Trophoblast cell (in vitro differentiated cells and primary cell): ENCODE results near the gene KLF6.

Source experiments
- DNase-seq, 2 donors: peaks; one replicate each; pipeline ENCODE4 v3.0.0-alpha.2; 2016
- H2AFZ ChIP-seq: 2 replicates; pipeline ENCODE4 v1.6.1; 2013; ENCODE audit warnings: low read length, moderate library complexity, mild to moderate bottlenecking; ENCODE audit not compliant: insufficient read depth, poor library complexity
- H2AK5ac ChIP-seq: 2 replicates; pipeline ENCODE4 v1.6.1; 2013; ENCODE audit warnings: mild to moderate bottlenecking, low read length
- H2BK120ac ChIP-seq: 2 replicates; pipeline ENCODE4 v1.6.1; 2013; ENCODE audit warnings: low read length, mild to moderate bottlenecking, moderate library complexity; ENCODE audit not compliant: insufficient read depth, poor library complexity
- H2BK12ac ChIP-seq: 2 replicates; pipeline ENCODE4 v1.6.1; 2013; ENCODE audit warnings: mild to moderate bottlenecking, low read length, moderate library complexity
- H2BK5ac ChIP-seq: 2 replicates; pipeline ENCODE4 v1.6.1; 2013; ENCODE audit warnings: low read length, low read depth, moderate library complexity, mild to moderate bottlenecking; ENCODE audit not compliant: poor library complexity
- H3K14ac ChIP-seq: 2 replicates; pipeline ENCODE4 v1.6.1; 2013; ENCODE audit warnings: mild to moderate bottlenecking, low read length
- H3K18ac ChIP-seq: 2 replicates; pipeline ENCODE4 v1.6.1; 2013; ENCODE audit warnings: mild to moderate bottlenecking, low read length
- H3K23ac ChIP-seq: 2 replicates; pipeline ENCODE4 v1.6.1; 2013; ENCODE audit warnings: low read length
- H3K27ac ChIP-seq: 2 replicates; pipeline ENCODE4 v1.5.1; 2013; ENCODE audit warnings: low read depth, mild to moderate bottlenecking, inconsistent platforms, low read length, moderate library complexity
- H3K27me3 ChIP-seq: 2 replicates; pipeline ENCODE4 v1.6.1; 2013; ENCODE audit warnings: inconsistent platforms, mild to moderate bottlenecking, low read length, moderate library complexity; ENCODE audit not compliant: insufficient read depth
- H3K36me3 ChIP-seq, 2 experiments: 1 replicate in 1 of 2; 2 replicates in 1 of 2; pipeline ENCODE4 v1.6.1; 2013; ENCODE audit warnings: low read length in 2 of 2, mild to moderate bottlenecking in 2 of 2, moderate library complexity in 1 of 2; ENCODE audit not compliant: insufficient read depth in 2 of 2, control insufficient read depth in 1 of 2
- H3K4ac ChIP-seq: 2 replicates; pipeline ENCODE4 v1.6.1; 2013; ENCODE audit warnings: low read depth, mild to moderate bottlenecking, low read length, moderate library complexity
- H3K4me1 ChIP-seq, 2 experiments: 1 replicate in 1 of 2; 2 replicates in 1 of 2; pipeline ENCODE4 v1.6.1; 2013; ENCODE audit warnings: low read length in 2 of 2, mild to moderate bottlenecking in 2 of 2, moderate library complexity in 1 of 2; ENCODE audit not compliant: insufficient read depth in 2 of 2, control insufficient read depth in 1 of 2
- H3K4me2 ChIP-seq: 2 replicates; pipeline ENCODE4 v1.6.1; 2013; ENCODE audit warnings: inconsistent platforms, mild to moderate bottlenecking, low read length, moderate library complexity
- H3K4me3 ChIP-seq: 2 replicates; pipeline ENCODE4 v1.5.1; 2013; ENCODE audit warnings: mild to moderate bottlenecking, low read depth, low read length, inconsistent platforms
- H3K79me1 ChIP-seq: one replicate; pipeline ENCODE4 v1.6.1; 2013; ENCODE audit warnings: low read length
- H3K79me2 ChIP-seq: 2 replicates; pipeline ENCODE4 v1.6.1; 2013; ENCODE audit warnings: low read length, mild to moderate bottlenecking; ENCODE audit not compliant: control insufficient read depth, insufficient read depth, poor library complexity
- H3K9ac ChIP-seq: 2 replicates; pipeline ENCODE4 v1.6.1; 2013; ENCODE audit warnings: mild to moderate bottlenecking, low read length
- H3K9me3 ChIP-seq: 2 replicates; pipeline ENCODE4 v1.6.1; 2013; ENCODE audit warnings: low read depth, mild to moderate bottlenecking, control low read depth, inconsistent platforms, low read length; ENCODE audit not compliant: insufficient read depth
- H4K12ac ChIP-seq: 2 replicates; pipeline ENCODE4 v1.6.1; 2013; ENCODE audit warnings: low read depth, mild to moderate bottlenecking, low read length, moderate library complexity
- H4K8ac ChIP-seq: 2 replicates; pipeline ENCODE4 v1.6.1; 2013; ENCODE audit warnings: low read depth, mild to moderate bottlenecking, low read length, moderate library complexity
- H4K91ac ChIP-seq: one replicate; pipeline ENCODE4 v1.6.1; 2013; ENCODE audit warnings: low read depth, mild to moderate bottlenecking, low read length, moderate library complexity
- WGBS: extraction: QIAGEN DNeasy Blood & Tissue Kit; methylation state at CpG from one replicate; pipeline ENCODE4 v1.1.7; 2013; ENCODE audit warnings: missing lambda C conversion rate; ENCODE audit not compliant: insufficient read length, insufficient coverage; ENCODE audit errors: extremely low coverage; 5-methylcytosine and 5-hydroxymethylcytosine counted together

KLF6 gene

DNA sequence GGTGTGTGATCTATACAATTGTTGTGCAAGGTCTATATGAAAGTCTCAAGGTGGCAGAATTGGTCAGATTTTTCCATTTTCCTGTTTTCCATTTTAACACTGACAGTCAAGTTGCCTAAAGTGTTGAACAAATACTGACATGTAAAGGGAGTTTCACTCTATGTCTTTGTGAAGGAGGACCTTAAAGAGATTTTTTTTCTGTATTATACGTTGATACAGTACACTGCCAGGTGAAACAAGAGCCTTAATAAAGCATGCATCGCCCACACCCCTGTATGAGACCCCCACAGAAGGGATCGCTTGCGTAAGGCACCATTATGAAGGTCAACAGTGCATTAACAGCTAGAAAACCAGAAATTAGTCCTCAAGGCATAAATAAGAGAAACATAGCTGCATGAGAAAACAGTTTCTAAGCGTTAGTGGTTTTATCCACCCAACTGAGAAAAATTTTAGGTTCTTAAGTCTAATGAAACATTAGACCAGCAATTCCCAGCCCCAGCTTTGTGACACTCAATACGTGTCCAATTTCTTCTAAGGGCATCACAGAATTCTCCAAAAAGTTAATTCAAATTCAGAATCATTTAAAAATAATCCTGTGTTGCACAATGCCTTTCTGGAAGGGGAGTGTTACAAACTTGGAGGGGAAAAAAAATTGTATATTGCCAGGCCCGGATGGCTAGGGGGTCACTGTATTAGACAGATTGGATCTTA, 6.9 kb downstream of the KLF6 start:
- H3K4me1 ChIP-seq: peaks cover 21 to 34% of the 10 kb centered on the region in 2 experiments
- H3K36me3 ChIP-seq: peaks cover 40 to 50% of the 10 kb centered on the region in 2 experiments
- H4K91ac ChIP-seq: no peak overlapping the region
- DNase-seq: peak in 1 of 2 donors; percentile 58
- H2AK5ac ChIP-seq: no peak overlapping the region
- H4K12ac ChIP-seq: no peak overlapping the region
- H3K27me3 ChIP-seq: no peaks in the 10 kb centered on the region
- no peak overlapping the region for H3K14ac ChIP-seq
- H3K18ac ChIP-seq: no peak overlapping the region
- no peak overlapping the region for H3K23ac ChIP-seq
- peak overlapping the region; percentile 26 for H3K4me2 ChIP-seq
- no peak overlapping the region for H3K4ac ChIP-seq
- peak overlapping the region; percentile 37 for H3K27ac ChIP-seq
- no peak overlapping the region for H2BK120ac ChIP-seq
- H2AFZ ChIP-seq: no peak overlapping the region
- no peak overlapping the region for H4K8ac ChIP-seq
- no peak overlapping the region for H2BK5ac ChIP-seq
- no peaks in the 10 kb centered on the region for H3K9me3 ChIP-seq
- WGBS: no CpG with 5 or more reads among the region's 7 CpGs
- H3K9ac ChIP-seq: no peak overlapping the region
- peaks cover 31% of the 10 kb centered on the region for H3K79me1 ChIP-seq
- peaks cover 30% of the 10 kb centered on the region for H3K79me2 ChIP-seq
- H3K4me3 ChIP-seq: no peak overlapping the region
- no peak overlapping the region for H2BK12ac ChIP-seq

DNA sequence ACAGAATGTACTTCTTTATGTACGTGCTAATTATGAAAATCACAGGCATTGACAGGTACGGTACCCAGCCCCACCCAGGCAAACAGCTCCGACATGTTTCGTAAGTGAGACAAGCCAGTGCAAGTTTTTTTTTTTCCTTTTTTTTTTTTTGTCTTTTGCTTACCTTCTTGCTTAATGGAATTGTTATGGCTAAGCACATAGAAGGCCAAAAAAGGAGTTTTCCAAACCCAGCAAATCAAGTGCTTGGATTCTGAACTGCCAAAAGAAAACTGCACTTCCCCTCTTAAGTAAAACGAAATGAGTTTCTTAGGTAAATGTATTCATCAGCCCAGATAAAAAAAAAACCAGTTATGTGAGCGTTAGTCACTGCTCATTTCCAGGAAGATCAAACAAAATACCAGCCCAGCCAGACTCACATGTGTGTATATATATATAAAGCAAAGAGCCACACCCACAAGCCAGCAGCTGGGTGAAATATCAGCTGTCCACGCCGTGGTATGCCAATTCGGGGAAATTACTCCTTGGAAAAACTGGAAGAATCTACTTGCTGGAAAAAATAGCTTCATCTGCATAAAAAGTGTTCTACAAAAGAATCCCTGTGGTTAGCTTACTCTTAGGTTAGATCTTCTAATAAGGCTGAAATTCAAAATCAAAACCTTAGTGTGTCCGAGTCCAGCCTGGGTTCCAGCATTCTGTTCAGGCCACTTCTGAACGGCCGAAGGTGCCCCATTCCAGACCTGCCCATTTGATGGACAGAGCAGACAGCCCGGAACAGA, 8.0 kb downstream of the KLF6 start:
- Histone ChIP-seq H3K4me1 (peaks cover 20 to 32% of the 10 kb centered on the region in 2 experiments), H3K9ac (no peak overlapping the region), H3K4me3 (no peak overlapping the region), H2BK12ac (no peak overlapping the region), H3K4ac (no peak overlapping the region), H3K27ac (peak overlapping the region; percentile 61), H3K27me3 (no peaks in the 10 kb centered on the region), H2BK5ac (no peak overlapping the region), H3K4me2 (no peak overlapping the region), H2AK5ac (no peak overlapping the region), H3K36me3 (peaks cover 38 to 43% of the 10 kb centered on the region in 2 experiments), H3K18ac (no peak overlapping the region), H2BK120ac (no peak overlapping the region), H2AFZ (no peak overlapping the region), H3K23ac (no peak overlapping the region), H3K9me3 (no peaks in the 10 kb centered on the region), H3K79me2 (peaks cover 23% of the 10 kb centered on the region), H4K12ac (no peak overlapping the region), H4K8ac (no peak overlapping the region), H3K14ac (no peak overlapping the region), H4K91ac (no peak overlapping the region), H3K79me1 (peaks cover 22% of the 10 kb centered on the region)
- no CpG with 5 or more reads among the region's 13 CpGs for WGBS
- DNase-seq: peak; percentile 93 to 97

DNA sequence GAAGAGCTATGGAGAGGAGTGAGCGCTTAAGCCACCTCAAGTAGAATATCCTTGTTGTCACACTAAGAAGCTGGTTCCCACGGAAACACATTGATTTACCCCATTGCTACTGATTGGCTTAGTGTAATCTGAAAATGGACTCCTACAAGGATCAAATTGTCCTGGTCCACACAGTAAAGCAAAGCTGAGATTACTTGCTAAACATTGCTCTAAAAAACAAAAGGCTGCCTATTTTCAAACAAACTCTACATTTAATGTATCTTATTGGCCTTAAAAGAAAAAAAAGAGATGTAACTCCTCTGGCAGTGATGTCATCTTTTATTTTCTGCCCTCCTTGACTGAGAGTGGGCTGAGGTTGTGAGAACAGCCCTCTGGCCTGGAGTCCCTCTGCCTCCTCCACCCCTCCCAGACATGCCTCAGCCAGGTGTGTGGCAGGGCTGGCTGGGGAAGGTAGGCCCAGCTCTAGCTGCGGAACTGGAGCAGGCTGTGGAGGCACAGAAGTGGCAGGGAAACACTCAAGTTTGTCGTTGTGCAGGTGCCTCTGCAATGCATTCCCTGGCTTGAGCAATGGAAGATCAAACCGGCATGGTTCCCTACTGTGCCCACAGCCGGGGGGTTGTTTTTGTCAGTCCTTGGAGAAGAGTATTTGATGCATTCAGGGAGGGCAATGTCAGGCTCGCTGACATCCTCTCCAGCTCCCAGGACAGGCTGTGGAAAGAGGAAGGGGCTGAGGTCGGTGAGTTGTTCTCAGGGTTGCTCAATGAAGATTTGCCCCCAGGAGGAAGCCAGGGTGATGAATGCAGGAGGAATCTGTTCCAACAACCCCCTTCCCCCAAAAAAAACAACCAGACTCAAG, 9.1 kb downstream of the KLF6 start:
- H3K27ac ChIP-seq: peak overlapping the region; percentile 33
- no peak overlapping the region for H3K9ac ChIP-seq
- no peak overlapping the region for H2BK5ac ChIP-seq
- peaks cover 27 to 32% of the 10 kb centered on the region in 2 experiments for H3K36me3 ChIP-seq
- H3K27me3 ChIP-seq: no peaks in the 10 kb centered on the region
- H3K79me2 ChIP-seq: peaks cover 13% of the 10 kb centered on the region
- H3K79me1 ChIP-seq: peaks cover 13% of the 10 kb centered on the region
- no peaks in the 10 kb centered on the region for H3K9me3 ChIP-seq
- H2AK5ac ChIP-seq: peak overlapping the region; percentile 2
- H3K4me1 ChIP-seq: peaks cover 10 to 23% of the 10 kb centered on the region in 2 experiments
- no peak overlapping the region for H3K4me3 ChIP-seq
- no peak overlapping the region for H3K4ac ChIP-seq
- peak; percentile 77 to 78 for DNase-seq
- WGBS: no CpG with 5 or more reads among the region's 8 CpGs
- no peak overlapping the region for H3K4me2 ChIP-seq
- peak overlapping the region; percentile 6 for H2BK12ac ChIP-seq
- peak overlapping the region; percentile 8 for H3K14ac ChIP-seq
- H3K18ac ChIP-seq: no peak overlapping the region
- H2AFZ ChIP-seq: peak overlapping the region; percentile 9
- H2BK120ac ChIP-seq: peak overlapping the region; percentile 23
- peak overlapping the region; percentile 28 for H4K91ac ChIP-seq
- H4K8ac ChIP-seq: peak overlapping the region; percentile 11
- H4K12ac ChIP-seq: no peak overlapping the region
- no peak overlapping the region for H3K23ac ChIP-seq
